SK-N-SH treated with all-trans-retinoic acid at 6 μM for 48 hours (cell line): ENCODE measurements around the gene ARTN.

ENCODE experiments used
- ATAC-seq: fragments of 200-7000 bp; cut with Tn5 transposase; 3 replicates; pipeline ENCODE4 v1.9.1; 2020; ENCODE audit warnings: mild to moderate bottlenecking, moderate library complexity
- ARNTL ChIP-seq: fragments of 450-650 bp; formaldehyde crosslinking; IDR thresholded peaks from 2 replicates; pipeline ENCODE4 v1.5.0; 2020; ENCODE audit warnings: low read depth, mild to moderate bottlenecking, moderate library complexity, borderline replicate concordance
- BACH2 ChIP-seq: fragments of 250-450 bp; sonication (Bioruptor Pico); IDR thresholded peaks from 2 replicates; pipeline ENCODE4 v1.9.0; 2021; ENCODE audit warnings: mild to moderate bottlenecking, borderline replicate concordance
- ESRRG ChIP-seq: fragments of 250-450 bp; sonication (Bioruptor Pico); IDR thresholded peaks from 2 replicates; pipeline ENCODE4 v1.6.1; 2021; ENCODE audit warnings: mild to moderate bottlenecking
- GLIS3 ChIP-seq: fragments of 250-450 bp; sonication (Bioruptor Pico); IDR thresholded peaks from 2 replicates; pipeline ENCODE4 v1.5.0; 2020; ENCODE audit warnings: mild to moderate bottlenecking, moderate library complexity
- OSR1 ChIP-seq: fragments of 250-450 bp; sonication (Bioruptor Pico); IDR thresholded peaks from 2 replicates; pipeline ENCODE4 v1.8.0; 2022; ENCODE audit warnings: moderate library complexity, mild to moderate bottlenecking, inconsistent platforms
- RARB ChIP-seq: fragments of 250-450 bp; sonication (Bioruptor Pico); IDR thresholded peaks from 2 replicates; pipeline ENCODE4 v1.8.0; 2021; ENCODE audit warnings: mild to moderate bottlenecking, moderate library complexity
- TOX ChIP-seq: fragments of 250-450 bp; sonication (Bioruptor Pico); IDR thresholded peaks from 2 replicates; pipeline ENCODE4 v1.8.0; 2021; ENCODE audit warnings: mild to moderate bottlenecking, moderate library complexity, borderline replicate concordance
- ZC3H10 ChIP-seq: fragments of 250-450 bp; sonication (Bioruptor Pico); IDR thresholded peaks from 2 replicates; pipeline ENCODE4 v1.5.1; 2021; ENCODE audit warnings: mild to moderate bottlenecking, moderate library complexity
- ZFP3 ChIP-seq: fragments of 250-450 bp; sonication (Bioruptor Pico); IDR thresholded peaks from 2 replicates; pipeline ENCODE4 v1.5.0; 2020; ENCODE audit warnings: mild to moderate bottlenecking, moderate library complexity
- ZFP30 ChIP-seq: fragments of 450-650 bp; formaldehyde crosslinking; IDR thresholded peaks from 2 replicates; pipeline ENCODE4 v1.5.0; 2022; ENCODE audit warnings: mild to moderate bottlenecking, moderate library complexity
- ZNF565 ChIP-seq: fragments of 450-650 bp; formaldehyde crosslinking; conservative IDR thresholded peaks from 2 replicates; pipeline ENCODE4 v1.5.0; 2020; ENCODE audit warnings: low read depth, mild to moderate bottlenecking, moderate library complexity
- ZNF70 ChIP-seq: fragments of 450-650 bp; formaldehyde crosslinking; IDR thresholded peaks from 2 replicates; pipeline ENCODE4 v1.5.0; 2020; ENCODE audit warnings: mild to moderate bottlenecking, moderate library complexity
- ZNF8 ChIP-seq: fragments of 450-650 bp; formaldehyde crosslinking; IDR thresholded peaks from 2 replicates; pipeline ENCODE4 v1.5.0; 2020; ENCODE audit warnings: mild to moderate bottlenecking, moderate library complexity
- TF ChIP-seq, protein P1 (sequence below): fragments of 250-450 bp; sonication (Bioruptor Pico); IDR thresholded peaks from 2 replicates; pipeline ENCODE4 v1.5.0; 2020; ENCODE audit warnings: mild to moderate bottlenecking, moderate library complexity
- TF ChIP-seq, protein P2 (sequence below): fragments of 250-450 bp; sonication (Bioruptor Pico); IDR thresholded peaks from 2 replicates; pipeline ENCODE4 v1.8.0; 2020; ENCODE audit warnings: mild to moderate bottlenecking, moderate library complexity, borderline replicate concordance
- TF ChIP-seq, protein P3 (sequence below): fragments of 250-450 bp; sonication (Bioruptor Pico); IDR thresholded peaks from 2 replicates; pipeline ENCODE4 v1.5.1; 2020; ENCODE audit warnings: low read depth, mild to moderate bottlenecking, moderate library complexity
- TF ChIP-seq, protein P4 (sequence below): fragments of 250-450 bp; sonication (Bioruptor Pico); IDR thresholded peaks from 2 replicates; pipeline ENCODE4 v1.5.1; 2021; ENCODE audit warnings: mild to moderate bottlenecking, moderate library complexity
- TF ChIP-seq, protein P5 (sequence below): fragments of 250-450 bp; sonication (Bioruptor Pico); IDR thresholded peaks from 2 replicates; pipeline ENCODE4 v1.8.0; 2021; ENCODE audit warnings: low read depth, mild to moderate bottlenecking, moderate library complexity, borderline replicate concordance

Gene ARTN

DNA sequence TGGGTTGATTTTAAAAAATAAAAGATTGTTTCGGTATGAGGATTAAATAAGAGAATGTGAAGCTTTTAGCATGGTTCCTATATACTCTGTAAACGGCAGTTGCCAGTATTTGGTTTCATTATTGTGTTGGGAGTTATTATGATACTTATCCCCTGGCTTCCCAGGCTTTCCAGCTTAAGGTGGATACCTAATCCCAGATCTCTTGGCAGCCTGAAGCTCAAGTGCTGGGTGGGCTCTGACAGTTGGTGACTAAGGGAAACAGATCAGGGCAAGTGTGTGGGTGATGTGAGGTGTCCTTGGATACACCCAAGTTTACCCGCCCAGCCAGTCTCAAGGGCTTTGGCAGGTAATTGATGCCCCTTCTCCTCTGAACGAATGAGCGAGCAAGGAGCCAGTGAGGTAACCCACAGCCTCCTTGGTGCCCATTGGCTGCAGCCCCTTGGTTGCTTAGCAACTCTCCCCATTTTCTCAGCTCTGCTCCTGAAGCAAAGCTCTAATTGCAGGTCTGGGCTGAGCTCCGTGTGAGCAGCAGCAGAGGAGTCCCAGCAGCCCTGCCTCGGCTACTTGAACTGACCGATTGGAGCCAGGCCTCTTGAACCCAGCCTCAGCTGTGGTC lies 19.2 kb downstream of the ARTN start (continued):
- TF ChIP-seq, protein P1, sequence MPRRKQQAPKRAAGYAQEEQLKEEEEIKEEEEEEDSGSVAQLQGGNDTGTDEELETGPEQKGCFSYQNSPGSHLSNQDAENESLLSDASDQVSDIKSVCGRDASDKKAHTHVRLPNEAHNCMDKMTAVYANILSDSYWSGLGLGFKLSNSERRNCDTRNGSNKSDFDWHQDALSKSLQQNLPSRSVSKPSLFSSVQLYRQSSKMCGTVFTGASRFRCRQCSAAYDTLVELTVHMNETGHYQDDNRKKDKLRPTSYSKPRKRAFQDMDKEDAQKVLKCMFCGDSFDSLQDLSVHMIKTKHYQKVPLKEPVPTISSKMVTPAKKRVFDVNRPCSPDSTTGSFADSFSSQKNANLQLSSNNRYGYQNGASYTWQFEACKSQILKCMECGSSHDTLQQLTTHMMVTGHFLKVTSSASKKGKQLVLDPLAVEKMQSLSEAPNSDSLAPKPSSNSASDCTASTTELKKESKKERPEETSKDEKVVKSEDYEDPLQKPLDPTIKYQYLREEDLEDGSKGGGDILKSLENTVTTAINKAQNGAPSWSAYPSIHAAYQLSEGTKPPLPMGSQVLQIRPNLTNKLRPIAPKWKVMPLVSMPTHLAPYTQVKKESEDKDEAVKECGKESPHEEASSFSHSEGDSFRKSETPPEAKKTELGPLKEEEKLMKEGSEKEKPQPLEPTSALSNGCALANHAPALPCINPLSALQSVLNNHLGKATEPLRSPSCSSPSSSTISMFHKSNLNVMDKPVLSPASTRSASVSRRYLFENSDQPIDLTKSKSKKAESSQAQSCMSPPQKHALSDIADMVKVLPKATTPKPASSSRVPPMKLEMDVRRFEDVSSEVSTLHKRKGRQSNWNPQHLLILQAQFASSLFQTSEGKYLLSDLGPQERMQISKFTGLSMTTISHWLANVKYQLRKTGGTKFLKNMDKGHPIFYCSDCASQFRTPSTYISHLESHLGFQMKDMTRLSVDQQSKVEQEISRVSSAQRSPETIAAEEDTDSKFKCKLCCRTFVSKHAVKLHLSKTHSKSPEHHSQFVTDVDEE (CRISPR knock-in tag) = no peak
- TF ChIP-seq, protein P2, sequence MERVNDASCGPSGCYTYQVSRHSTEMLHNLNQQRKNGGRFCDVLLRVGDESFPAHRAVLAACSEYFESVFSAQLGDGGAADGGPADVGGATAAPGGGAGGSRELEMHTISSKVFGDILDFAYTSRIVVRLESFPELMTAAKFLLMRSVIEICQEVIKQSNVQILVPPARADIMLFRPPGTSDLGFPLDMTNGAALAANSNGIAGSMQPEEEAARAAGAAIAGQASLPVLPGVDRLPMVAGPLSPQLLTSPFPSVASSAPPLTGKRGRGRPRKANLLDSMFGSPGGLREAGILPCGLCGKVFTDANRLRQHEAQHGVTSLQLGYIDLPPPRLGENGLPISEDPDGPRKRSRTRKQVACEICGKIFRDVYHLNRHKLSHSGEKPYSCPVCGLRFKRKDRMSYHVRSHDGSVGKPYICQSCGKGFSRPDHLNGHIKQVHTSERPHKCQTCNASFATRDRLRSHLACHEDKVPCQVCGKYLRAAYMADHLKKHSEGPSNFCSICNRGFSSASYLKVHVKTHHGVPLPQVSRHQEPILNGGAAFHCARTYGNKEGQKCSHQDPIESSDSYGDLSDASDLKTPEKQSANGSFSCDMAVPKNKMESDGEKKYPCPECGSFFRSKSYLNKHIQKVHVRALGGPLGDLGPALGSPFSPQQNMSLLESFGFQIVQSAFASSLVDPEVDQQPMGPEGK (CRISPR knock-in tag) = no peak
- TF ChIP-seq ESRRG (CRISPR knock-in tag) (no peak), ARNTL (CRISPR knock-in tag) (no peak), ZFP30 (CRISPR knock-in tag) (no peak), BACH2 (CRISPR knock-in tag) (no peak)
- TF ChIP-seq, all 23 proteins: peak for 0

DNA sequence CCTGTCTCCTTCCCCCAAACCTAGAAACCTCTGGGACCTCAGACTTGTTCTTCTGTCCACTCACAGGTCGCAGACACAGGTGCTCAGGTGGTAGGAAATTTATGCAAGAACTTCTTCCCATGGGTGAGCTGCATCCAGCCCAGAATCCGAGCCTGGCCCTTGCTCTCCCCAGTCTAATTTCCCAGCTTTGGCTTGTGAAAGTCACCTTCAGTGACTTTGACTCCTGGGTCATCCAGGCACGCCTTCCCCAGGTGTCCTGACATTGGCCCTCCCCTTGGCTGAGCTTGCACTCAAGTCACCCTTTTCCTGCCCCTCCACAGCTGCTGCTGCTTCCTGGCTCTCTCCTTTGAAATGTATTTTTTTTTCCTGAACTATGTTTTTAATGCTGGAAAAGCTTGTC lies 19.8 kb downstream of the ARTN start:
- ATAC-seq = no peak
- TF ChIP-seq ZC3H10 (CRISPR knock-in tag) = no peak
- no peak for TF ChIP-seq ARNTL (CRISPR knock-in tag)
- no peak for TF ChIP-seq RARB (CRISPR knock-in tag)
- TF ChIP-seq ZFP3 (CRISPR knock-in tag) = no peak
- TF ChIP-seq, protein P3, sequence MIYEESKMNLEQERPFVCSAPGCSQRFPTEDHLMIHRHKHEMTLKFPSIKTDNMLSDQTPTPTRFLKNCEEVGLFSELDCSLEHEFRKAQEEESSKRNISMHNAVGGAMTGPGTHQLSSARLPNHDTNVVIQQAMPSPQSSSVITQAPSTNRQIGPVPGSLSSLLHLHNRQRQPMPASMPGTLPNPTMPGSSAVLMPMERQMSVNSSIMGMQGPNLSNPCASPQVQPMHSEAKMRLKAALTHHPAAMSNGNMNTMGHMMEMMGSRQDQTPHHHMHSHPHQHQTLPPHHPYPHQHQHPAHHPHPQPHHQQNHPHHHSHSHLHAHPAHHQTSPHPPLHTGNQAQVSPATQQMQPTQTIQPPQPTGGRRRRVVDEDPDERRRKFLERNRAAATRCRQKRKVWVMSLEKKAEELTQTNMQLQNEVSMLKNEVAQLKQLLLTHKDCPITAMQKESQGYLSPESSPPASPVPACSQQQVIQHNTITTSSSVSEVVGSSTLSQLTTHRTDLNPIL (CRISPR knock-in tag) = no peak
- TF ChIP-seq OSR1 = no peak
- no peak for TF ChIP-seq TOX
- TF ChIP-seq, protein P1 (CRISPR knock-in tag) = no peak
- no peak for TF ChIP-seq ZNF70 (CRISPR knock-in tag)
- TF ChIP-seq, protein P2 (CRISPR knock-in tag) = no peak
- TF ChIP-seq ZFP30 (CRISPR knock-in tag) = no peak
- TF ChIP-seq ZNF8 (CRISPR knock-in tag) = no peak
- no peak for TF ChIP-seq ZNF565
- TF ChIP-seq, protein P4, sequence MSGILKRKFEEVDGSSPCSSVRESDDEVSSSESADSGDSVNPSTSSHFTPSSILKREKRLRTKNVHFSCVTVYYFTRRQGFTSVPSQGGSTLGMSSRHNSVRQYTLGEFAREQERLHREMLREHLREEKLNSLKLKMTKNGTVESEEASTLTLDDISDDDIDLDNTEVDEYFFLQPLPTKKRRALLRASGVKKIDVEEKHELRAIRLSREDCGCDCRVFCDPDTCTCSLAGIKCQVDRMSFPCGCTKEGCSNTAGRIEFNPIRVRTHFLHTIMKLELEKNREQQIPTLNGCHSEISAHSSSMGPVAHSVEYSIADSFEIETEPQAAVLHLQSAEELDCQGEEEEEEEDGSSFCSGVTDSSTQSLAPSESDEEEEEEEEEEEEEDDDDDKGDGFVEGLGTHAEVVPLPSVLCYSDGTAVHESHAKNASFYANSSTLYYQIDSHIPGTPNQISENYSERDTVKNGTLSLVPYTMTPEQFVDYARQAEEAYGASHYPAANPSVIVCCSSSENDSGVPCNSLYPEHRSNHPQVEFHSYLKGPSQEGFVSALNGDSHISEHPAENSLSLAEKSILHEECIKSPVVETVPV (CRISPR knock-in tag) = no peak
- no peak for TF ChIP-seq BACH2 (CRISPR knock-in tag)
- TF ChIP-seq, protein P5, sequence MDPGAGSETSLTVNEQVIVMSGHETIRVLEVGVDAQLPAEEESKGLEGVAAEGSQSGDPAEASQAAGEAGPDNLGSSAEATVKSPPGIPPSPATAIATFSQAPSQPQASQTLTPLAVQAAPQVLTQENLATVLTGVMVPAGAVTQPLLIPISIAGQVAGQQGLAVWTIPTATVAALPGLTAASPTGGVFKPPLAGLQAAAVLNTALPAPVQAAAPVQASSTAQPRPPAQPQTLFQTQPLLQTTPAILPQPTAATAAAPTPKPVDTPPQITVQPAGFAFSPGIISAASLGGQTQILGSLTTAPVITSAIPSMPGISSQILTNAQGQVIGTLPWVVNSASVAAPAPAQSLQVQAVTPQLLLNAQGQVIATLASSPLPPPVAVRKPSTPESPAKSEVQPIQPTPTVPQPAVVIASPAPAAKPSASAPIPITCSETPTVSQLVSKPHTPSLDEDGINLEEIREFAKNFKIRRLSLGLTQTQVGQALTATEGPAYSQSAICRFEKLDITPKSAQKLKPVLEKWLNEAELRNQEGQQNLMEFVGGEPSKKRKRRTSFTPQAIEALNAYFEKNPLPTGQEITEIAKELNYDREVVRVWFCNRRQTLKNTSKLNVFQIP = no peak
- TF ChIP-seq GLIS3 (CRISPR knock-in tag) = no peak
